HEK293T (cell line): ENCODE data around the gene MTCH2.

Source experiments
- ARNT ChIP-seq: fragments of 450-650 bp; IDR thresholded peaks from 2 replicates; pipeline ENCODE4 v1.6.1; 2017; ENCODE audit warnings: mild to moderate bottlenecking
- BHLHE40 ChIP-seq: fragments of 450-650 bp; IDR thresholded peaks from 2 replicates; pipeline ENCODE4 v1.6.1; 2016; ENCODE audit warnings: mild to moderate bottlenecking, moderate library complexity, borderline replicate concordance
- CTBP1 ChIP-seq: fragments of 450-650 bp; IDR thresholded peaks from 2 replicates; pipeline ENCODE4 v1.6.1; 2016; ENCODE audit warnings: borderline replicate concordance
- FOXK2 ChIP-seq: fragments of 450-650 bp; IDR thresholded peaks from 2 replicates; pipeline ENCODE4 v1.6.1; 2016; ENCODE audit warnings: mild to moderate bottlenecking
- FOXM1 ChIP-seq: fragments of 450-650 bp; IDR thresholded peaks from 2 replicates; pipeline ENCODE4 v1.6.1; 2017; ENCODE audit warnings: mild to moderate bottlenecking, borderline replicate concordance
- HDGF ChIP-seq: fragments of 450-650 bp; IDR thresholded peaks from 2 replicates; pipeline ENCODE4 v1.6.1; 2017; ENCODE audit warnings: antibody characterized with exemption, borderline replicate concordance
- NFRKB ChIP-seq: fragments of 450-650 bp; IDR thresholded peaks from 2 replicates; pipeline ENCODE4 v1.6.1; 2016; ENCODE audit warnings: mild to moderate bottlenecking, moderate library complexity
- PKNOX1 ChIP-seq: fragments of 450-650 bp; IDR thresholded peaks from 2 replicates; pipeline ENCODE4 v1.6.1; 2016
- SP1 ChIP-seq: fragments of 450-650 bp; IDR thresholded peaks from 2 replicates; pipeline ENCODE4 v1.6.1; 2017
- SUZ12 ChIP-seq: fragments of 450-650 bp; IDR thresholded peaks from 2 replicates; pipeline ENCODE4 v1.6.1; 2016; ENCODE audit warnings: mild to moderate bottlenecking
- TARDBP ChIP-seq: fragments of 450-650 bp; IDR thresholded peaks from 2 replicates; pipeline ENCODE4 v1.6.1; 2016
- ZNF384 ChIP-seq: fragments of 450-650 bp; IDR thresholded peaks from 2 replicates; pipeline ENCODE4 v1.6.1; 2016

- TF ChIP-seq ARNT (no peak), FOXM1 (no peak), ZNF384 (no peak), BHLHE40 (no peak), SP1 (no peak), SUZ12 (no peak), FOXK2 (no peak), NFRKB (no peak), HDGF (no peak), PKNOX1 (no peak), TARDBP (no peak), CTBP1 (no peak)
Observed at GRCh38 chr11:47589977-47590861, 52.1 kb downstream of the MTCH2 start.
